RCC 7860 (cell line): ENCODE measurements around the gene SMAD4.
"Not testable (repeated sequence)": the region's sequence is repeated elsewhere in the genome, so short reads cannot be mapped to it uniquely, and the experiment has no call there.

Experiments used
- DNase-seq: peaks from one replicate; pipeline ENCODE4 v3.0.0-alpha.2; 2015; ENCODE audit warnings: low spot score
- FAIRE-seq: peaks from 2 replicates; lab custom pipeline; 2012; peaks lifted over from hg19 to GRCh38; lab: Jason Lieb, UNC

SMAD4 gene

GRCh38 chr18:51107598-51108305 is 77.7 kb downstream of the SMAD4 start:
- DNase-seq, result peak; percentile 48
- FAIRE-seq, result no peak

- no peak for FAIRE-seq
- no peak for DNase-seq
Observed at GRCh38 chr18:51108330-51108729, 78.3 kb downstream of the SMAD4 start.

GRCh38 chr18:51110073-51110797 is 80.2 kb downstream of the SMAD4 start:
- DNase-seq (no peak), FAIRE-seq (no peak)

GRCh38 chr18:51111633-51112355 is 81.8 kb downstream of the SMAD4 start:
- FAIRE-seq, DNase-seq: not testable (repeated sequence)

- not testable (repeated sequence) for DNase-seq, FAIRE-seq
Observed at GRCh38 chr18:51116996-51117395, 87.0 kb downstream of the SMAD4 start.

GRCh38 chr18:51119561-51119960 is 89.5 kb downstream of the SMAD4 start:
- DNase-seq, FAIRE-seq: not testable (repeated sequence)

GRCh38 chr18:51119976-51120375 is 90.0 kb downstream of the SMAD4 start:
- FAIRE-seq, DNase-seq: not testable (repeated sequence)

GRCh38 chr18:51120809-51121596 is 91.0 kb downstream of the SMAD4 start:
- no peak for FAIRE-seq
- DNase-seq, result no peak

- no peak for FAIRE-seq
- no peak for DNase-seq
Observed at GRCh38 chr18:51121597-51121857, 91.5 kb downstream of the SMAD4 start.

GRCh38 chr18:51122266-51123045 is 92.4 kb downstream of the SMAD4 start:
- DNase-seq, result no peak
- FAIRE-seq, result no peak

GRCh38 chr18:51123046-51123395 is 93.0 kb downstream of the SMAD4 start:
- DNase-seq, result no peak
- FAIRE-seq, result no peak

GRCh38 chr18:51123481-51123880 is 93.5 kb downstream of the SMAD4 start:
- FAIRE-seq (no peak), DNase-seq (no peak)

GRCh38 chr18:51123936-51124486 is 94.0 kb downstream of the SMAD4 start:
- DNase-seq (no peak), FAIRE-seq (no peak)

GRCh38 chr18:51125976-51126375 is 96.0 kb downstream of the SMAD4 start:
- DNase-seq (no peak), FAIRE-seq (no peak)

GRCh38 chr18:51127664-51128063 is 97.7 kb downstream of the SMAD4 start:
- FAIRE-seq (no peak), DNase-seq (no peak)

- no peak for FAIRE-seq
- no peak for DNase-seq
Observed at GRCh38 chr18:51128533-51128932, 98.5 kb downstream of the SMAD4 start.

- FAIRE-seq, result peak; percentile 10
- no peak for DNase-seq
Observed at GRCh38 chr18:51132256-51132935, 102.4 kb downstream of the SMAD4 start.

- DNase-seq (no peak), FAIRE-seq (no peak)
Observed at GRCh38 chr18:51133580-51134160, 103.7 kb downstream of the SMAD4 start.
